Stimulated activated CD8-positive, alpha-beta memory T cell treated with anti-CD3 and anti-CD28 coated beads, Interleukin-12 subunit alpha, Interleukin-12 subunit beta, amount 100 ng/mL, for 24 hours (primary cell): ENCODE measurements around the gene PTPRJ.

ENCODE experiments used
- DNase-seq: peaks from one replicate; pipeline ENCODE4 v3.0.0-alpha.2; 2020; ENCODE audit errors: extremely low read depth

The PTPRJ gene

DNA sequence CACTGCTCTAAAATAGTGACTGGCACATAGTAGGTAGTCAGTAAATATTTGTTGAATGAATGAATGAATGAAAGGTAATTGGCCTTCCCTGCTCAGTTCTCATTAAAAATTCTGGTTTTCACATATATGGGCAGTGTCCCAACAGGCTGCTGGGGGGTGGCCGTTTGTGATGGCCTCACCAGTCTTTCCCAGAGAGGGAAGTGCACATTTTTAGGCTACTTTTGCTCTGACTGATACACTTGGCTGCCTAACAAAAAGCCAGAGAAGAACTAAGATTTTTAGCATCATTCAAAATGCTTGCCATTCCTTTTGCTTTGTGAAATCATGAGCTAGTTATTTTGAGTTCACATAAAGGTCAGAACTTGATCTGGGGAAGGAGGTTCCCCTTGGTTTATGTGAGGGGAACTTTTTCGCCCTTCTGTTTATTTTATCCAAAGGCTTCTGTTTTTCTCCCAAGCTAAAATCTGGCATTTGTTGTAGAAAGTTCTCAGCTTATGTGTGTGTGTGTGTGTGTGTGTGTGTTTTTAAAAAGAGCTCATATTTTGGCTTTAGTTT is 83.1 kb downstream of the PTPRJ start:
- no peak for DNase-seq

GRCh38 chr11:48064306-48064705 is 83.9 kb downstream of the PTPRJ start:
- no peak for DNase-seq

DNA sequence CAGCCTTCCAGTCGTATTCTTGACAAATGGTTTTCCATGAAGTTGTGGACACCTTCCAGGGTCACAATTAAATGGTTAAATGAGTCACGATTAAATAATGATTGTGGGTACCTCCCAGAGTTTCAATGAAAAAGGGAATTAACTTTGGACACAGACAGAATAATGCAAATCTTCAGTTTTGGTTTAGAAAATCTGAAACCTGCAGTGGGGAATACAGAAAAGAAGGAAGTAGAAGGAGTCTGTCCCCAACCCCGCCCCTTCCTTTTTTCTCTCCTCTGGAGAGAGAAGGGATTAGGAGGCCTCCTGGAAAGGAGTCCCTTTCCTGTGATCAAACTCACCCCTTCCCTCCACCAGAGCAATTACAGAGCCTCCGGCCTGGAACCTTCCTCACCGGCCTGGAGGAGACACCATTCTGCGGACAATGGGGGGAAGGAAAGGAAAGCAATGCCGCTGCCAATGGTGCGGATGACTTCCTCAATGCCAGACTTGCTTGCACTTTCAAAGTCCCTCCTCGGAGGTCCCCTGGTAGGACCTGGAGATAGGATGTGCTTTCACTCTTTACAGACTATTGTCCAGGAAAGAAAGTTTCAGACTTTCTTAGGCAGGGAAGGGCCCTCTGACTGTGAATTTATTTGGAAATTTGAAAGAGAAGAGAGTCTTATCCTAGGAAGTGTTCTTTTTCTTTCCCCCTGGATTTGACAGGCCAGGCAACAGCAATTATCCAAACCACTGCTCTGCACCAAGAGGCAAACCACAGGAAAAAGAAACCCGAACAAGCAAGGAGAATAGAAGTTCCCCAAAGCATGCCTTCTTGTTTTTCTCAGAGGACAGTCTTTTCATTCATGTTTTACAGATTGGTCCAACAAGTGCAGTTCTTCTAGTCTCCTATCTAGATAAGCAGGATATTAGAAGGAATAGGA is 86.8 kb downstream of the PTPRJ start:
- no peak for DNase-seq

- DNase-seq = no peak
These were observed 92.9 kb downstream of the PTPRJ start for GRCh38 chr11:48073031-48073861.

- no peak for DNase-seq
These were observed 94.2 kb downstream of the PTPRJ start for GRCh38 chr11:48074425-48075181.

DNA sequence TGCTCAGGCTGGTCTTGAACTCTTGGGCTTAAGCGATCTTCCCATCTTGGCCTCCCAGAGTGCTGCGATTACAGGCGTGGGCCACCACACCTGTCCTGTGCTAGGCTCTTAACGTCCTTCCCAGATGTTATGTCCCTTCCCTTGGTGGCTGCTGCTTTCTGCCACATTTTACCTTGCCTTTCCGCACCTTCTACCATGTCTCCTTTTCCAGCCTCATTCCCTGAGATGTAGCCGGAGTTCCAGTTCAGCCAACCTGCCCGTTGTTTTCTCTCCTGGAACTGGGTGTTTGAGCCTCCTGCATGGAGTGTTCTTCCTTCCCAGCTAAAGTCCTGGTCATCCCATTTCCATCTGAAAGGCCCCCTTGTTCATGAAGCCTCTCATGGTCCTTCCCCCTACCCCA is 95.3 kb downstream of the PTPRJ start:
- no peak for DNase-seq

- DNase-seq = no peak
These were observed 96.9 kb downstream of the PTPRJ start for GRCh38 chr11:48077251-48077650.

GRCh38 chr11:48078689-48079088 is 98.3 kb downstream of the PTPRJ start:
- no peak for DNase-seq

DNA sequence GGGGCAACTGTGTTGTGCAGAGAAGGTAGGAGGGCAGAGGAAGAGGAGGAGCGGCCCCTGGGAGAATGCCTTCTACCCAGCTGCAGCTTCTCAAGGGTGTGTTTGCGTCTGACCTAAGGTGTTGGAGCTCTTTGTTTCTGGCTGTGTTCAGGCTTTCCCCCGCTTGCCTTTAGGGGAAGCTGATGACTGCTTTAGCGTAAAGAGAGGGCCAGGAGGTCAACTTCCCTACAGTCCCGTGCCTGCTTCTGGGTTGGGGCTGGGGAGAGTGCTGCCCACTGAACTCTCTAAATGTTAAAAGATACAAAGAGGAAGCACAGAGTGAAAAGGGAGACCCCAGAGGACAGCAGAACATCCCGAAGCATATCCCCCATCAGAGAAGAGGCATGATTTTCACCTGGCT is 99.2 kb downstream of the PTPRJ start:
- no peak for DNase-seq

- DNase-seq = no peak
These were observed 100.0 kb downstream of the PTPRJ start for GRCh38 chr11:48080301-48080861.

- DNase-seq = no peak
These were observed 101.0 kb downstream of the PTPRJ start for GRCh38 chr11:48081151-48082010.

- DNase-seq = no peak
These were observed 102.4 kb downstream of the PTPRJ start for GRCh38 chr11:48082771-48083170.

DNA sequence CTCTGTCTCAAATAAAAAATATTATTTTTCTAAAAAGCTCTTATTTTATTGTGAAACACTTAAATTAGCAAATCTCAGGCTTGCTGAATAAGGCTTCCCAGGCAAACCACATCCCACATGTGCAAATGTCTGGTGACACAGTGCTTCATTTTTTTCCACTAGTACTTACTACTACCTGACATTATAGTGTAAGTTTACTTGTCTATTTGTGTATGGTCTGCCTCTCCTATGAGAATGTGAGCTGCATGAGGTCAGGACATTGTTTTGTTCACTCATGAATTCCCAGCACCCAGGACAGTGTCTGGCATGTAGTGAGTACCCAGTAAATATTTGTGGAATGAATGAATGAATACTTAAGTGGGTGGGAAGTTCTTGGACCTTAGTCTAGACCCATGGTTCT is 103.1 kb downstream of the PTPRJ start:
- DNase-seq = no peak

GRCh38 chr11:48085688-48086087 is 105.3 kb downstream of the PTPRJ start:
- no peak for DNase-seq

DNA sequence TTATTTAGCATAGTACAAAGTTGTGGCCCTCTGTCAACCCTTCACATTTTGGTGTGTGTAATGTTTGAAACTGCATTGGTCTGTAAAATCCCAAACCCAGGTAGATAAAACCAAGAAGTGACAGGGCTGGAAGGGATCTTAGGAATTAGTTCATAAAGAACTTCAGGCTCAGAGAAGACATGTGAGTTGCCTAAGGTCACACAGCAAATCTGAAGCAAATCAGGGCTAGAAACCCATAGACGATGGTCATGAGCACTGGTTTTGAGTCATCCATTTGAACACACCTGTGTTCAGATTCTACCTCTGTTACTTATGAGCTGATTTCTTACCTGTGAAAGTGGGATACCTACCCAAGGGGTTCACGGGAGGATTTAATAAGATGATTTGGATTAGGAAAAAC is 107.1 kb downstream of the PTPRJ start:
- DNase-seq = no peak

DNA sequence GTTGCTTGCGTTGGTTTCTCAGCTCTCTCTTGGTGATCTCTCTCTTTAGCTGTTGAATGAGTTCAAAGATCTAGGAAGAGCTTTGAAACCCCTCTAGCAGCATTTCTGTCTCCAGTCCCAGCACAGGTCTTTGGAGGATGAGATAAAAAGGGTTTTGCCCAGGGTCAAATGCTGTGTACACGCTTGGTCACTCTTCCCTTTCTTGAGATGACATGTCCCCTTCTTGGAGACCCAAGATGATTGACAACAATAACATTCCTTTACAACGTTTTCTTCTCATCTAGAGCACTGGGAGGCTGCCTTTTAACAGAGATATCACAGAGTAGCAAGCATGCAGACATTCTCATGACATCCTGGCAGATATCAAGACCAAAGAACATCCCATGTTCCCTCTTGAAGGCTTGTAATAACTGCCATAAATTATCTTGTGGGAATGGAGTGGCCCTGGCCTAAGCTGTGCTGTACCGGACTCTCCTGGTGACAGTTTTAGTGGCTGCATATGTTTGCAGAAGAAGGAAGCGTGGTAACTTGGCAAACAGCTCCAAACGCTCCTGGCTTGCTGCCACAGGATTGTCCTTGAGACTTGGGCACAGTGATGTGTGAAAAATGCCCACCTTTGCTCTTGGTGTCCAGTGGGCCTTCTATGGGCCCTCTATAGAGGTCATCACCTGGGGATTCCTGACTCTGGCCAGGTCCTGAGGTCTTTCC is 107.8 kb downstream of the PTPRJ start:
- no peak for DNase-seq

DNA sequence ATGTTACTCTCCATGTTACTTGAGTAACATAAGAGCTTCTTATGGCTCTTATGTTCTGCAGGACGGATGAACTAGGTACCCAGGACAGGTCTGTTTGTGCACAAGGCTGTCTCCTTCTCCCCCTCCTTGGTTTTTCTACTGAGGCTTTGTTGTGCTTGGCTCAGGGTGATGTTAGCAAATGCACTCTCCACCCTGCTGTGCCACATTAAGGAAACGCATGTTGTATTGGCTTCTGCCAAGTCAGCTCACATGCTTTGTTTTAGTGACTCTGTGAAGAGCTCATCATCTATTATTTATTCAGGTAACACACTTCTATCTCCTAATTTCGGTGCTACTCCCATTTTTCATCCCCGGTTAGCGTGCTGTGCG is 108.3 kb downstream of the PTPRJ start:
- DNase-seq = no peak

- no peak for DNase-seq
These were observed 109.8 kb downstream of the PTPRJ start for GRCh38 chr11:48090174-48090573.

- DNase-seq = no peak
These were observed 111.2 kb downstream of the PTPRJ start for GRCh38 chr11:48091426-48092102.
